T-cell (primary cell): ENCODE data around the gene FOXP4. TPM values are rescaled to one million over a fixed set of nuclear protein-coding genes. Genes with fewer than 3 reads are reported as not detected.

ENCODE experiments used
- ATAC-seq, 4 experiments: fragments of 200-7000 bp in 3 of 4; fragments of 150-1000 bp in 1 of 4; cut with Tn5 transposase; replicated peaks in 1 of 4; 1 replicate in 3 of 4; 2 replicates in 1 of 4; pipeline ENCODE4 v1.10.0; 2021; ENCODE audit warnings: moderate library complexity in 3 of 4, mild to moderate bottlenecking in 2 of 4, moderate number of reproducible peaks in 1 of 4
- CTCF ChIA-PET, 2 donors: fragments of 300-600 bp; sonication (Branson Sonifier 250); formaldehyde crosslinking; loops; one replicate each; lab custom pipeline; 2022; ENCODE audit warnings: antibody characterized with exemption in 2 of 2; lab: Charles Lee
- POLR2A ChIA-PET, 2 donors: fragments of 300-600 bp; sonication (Branson Sonifier 250); formaldehyde crosslinking; loops; one replicate each; lab custom pipeline; 2022; ENCODE audit warnings: antibody characterized with exemption in 2 of 2; lab: Charles Lee
- DNase-seq, 35 experiments: peaks; one replicate each; pipeline versions ENCODE4 v3.0.0 to v3.0.0-alpha.2; 2013 to 2023
- H3K27ac ChIP-seq: one replicate; pipeline ENCODE4 v1.5.1; 2013; ENCODE audit warnings: low read length
- H3K27me3 ChIP-seq, 2 experiments: replicated peaks in 1 of 2; 1 replicate in 1 of 2; 2 replicates in 1 of 2; pipeline versions ENCODE4 v1.6.1 to v1.7.0; 2013; ENCODE audit warnings: low read length in 1 of 2, mixed read lengths in 1 of 2; ENCODE audit not compliant: control insufficient read depth in 2 of 2, insufficient read depth in 2 of 2; ENCODE audit errors: extremely low read depth in 1 of 2
- H3K36me3 ChIP-seq, 2 donors: 1 replicate in 1 of 2; 2 replicates in 1 of 2; pipeline versions ENCODE4 v1.6.1 to v1.7.0; 2013; ENCODE audit warnings: low read length in 1 of 2; ENCODE audit not compliant: control insufficient read depth in 2 of 2, insufficient read depth in 1 of 2; ENCODE audit errors: extremely low read depth in 1 of 2
- H3K4me1 ChIP-seq, 2 experiments: 1 replicate in 1 of 2; 2 replicates in 1 of 2; pipeline versions ENCODE4 v1.6.1 to v1.7.0; 2013; ENCODE audit warnings: low read length in 2 of 2, mixed read lengths in 1 of 2; ENCODE audit not compliant: insufficient read depth in 2 of 2, control insufficient read depth in 1 of 2; ENCODE audit errors: extremely low read depth in 1 of 2
- H3K4me3 ChIP-seq, 2 donors: 1 replicate in 1 of 2; 2 replicates in 1 of 2; pipeline versions ENCODE4 v1.5.1 to v1.7.0; 2013; ENCODE audit warnings: mild to moderate bottlenecking in 2 of 2, low read length in 1 of 2, moderate library complexity in 1 of 2; ENCODE audit not compliant: control insufficient read depth in 1 of 2; ENCODE audit errors: extremely low read depth in 1 of 2
- H3K9me3 ChIP-seq: 2 replicates; pipeline ENCODE4 v1.7.0; 2013
- H3K27ac Mint-ChIP-seq, 2 donors: one replicate each; pipeline ENCODE4 v1.8.0; 2020 to 2021; ENCODE audit warnings: mild to moderate bottlenecking in 2 of 2, mixed read lengths in 2 of 2
- H3K27me3 Mint-ChIP-seq, 2 donors: one replicate each; pipeline ENCODE4 v1.8.0; 2021 to 2022; ENCODE audit warnings: mixed read lengths in 2 of 2
- H3K36me3 Mint-ChIP-seq: one replicate; pipeline ENCODE4 v1.8.0; 2021; ENCODE audit warnings: mixed read lengths
- H3K4me1 Mint-ChIP-seq, 3 donors: one replicate each; pipeline ENCODE4 v1.8.0; 2020 to 2022; ENCODE audit warnings: mixed read lengths in 3 of 3, mild to moderate bottlenecking in 1 of 3
- H3K4me3 Mint-ChIP-seq, 3 donors: one replicate each; pipeline ENCODE4 v1.8.0; 2020 to 2022; ENCODE audit warnings: mild to moderate bottlenecking in 3 of 3, mixed read lengths in 3 of 3, moderate library complexity in 3 of 3
- H3K9me3 Mint-ChIP-seq, 3 donors: one replicate each; pipeline ENCODE4 v1.8.0; 2020 to 2022; ENCODE audit warnings: mixed read lengths in 3 of 3
- WGBS: methylation state at CpG from one replicate; pipeline ENCODE4 v1.1.5; 2013; ENCODE audit warnings: missing lambda C conversion rate; ENCODE audit not compliant: insufficient coverage; 5-methylcytosine and 5-hydroxymethylcytosine counted together
- total RNA-seq, 35 experiments: library from RNA in 6 of 35; stranded (reverse) in 6 of 35; fragments of 120-200 nt in 1 of 35; gene quantifications; one replicate each; pipeline versions ENCODE4 v1.2.1 to v1.2.4 and lab custom pipeline; 2013 to 2026

FOXP4 gene
- total RNA-seq, 5 donors from 2014 or later (not counting 1 experiment from before 2014, with no cell fraction given), result 4.6 to 10.1 (median 9.5) TPM

DNA sequence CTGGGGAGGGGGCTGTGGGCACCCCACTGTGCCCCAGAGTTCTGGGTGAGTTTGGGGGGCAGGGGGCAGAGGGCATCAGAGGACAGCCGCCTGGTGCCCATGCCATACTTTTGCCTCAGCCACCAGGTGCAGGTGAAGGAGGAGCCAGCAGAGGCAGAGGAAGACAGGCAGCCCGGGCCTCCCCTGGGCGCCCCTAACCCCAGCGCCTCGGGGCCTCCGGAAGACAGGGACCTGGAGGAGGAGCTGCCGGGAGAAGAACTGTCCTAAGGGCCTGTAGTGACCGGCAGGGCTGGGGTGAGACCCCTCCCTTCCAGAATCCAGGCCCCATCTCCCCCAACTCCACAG is 52.5 kb downstream of the FOXP4 start:
- Histone ChIP-seq H3K27ac (no peak overlapping the region), H3K4me3 (no peak overlapping the region), H3K9me3 (no peaks in the 10 kb centered on the region), H3K4me1 (peaks cover 0 to 7% of the 10 kb centered on the region in 2 experiments), H3K36me3 (peaks cover 0 to 3% of the 10 kb centered on the region in 2 donors), H3K27me3 (peaks cover 0 to 14% of the 10 kb centered on the region in 2 experiments)
- peaks cover 7% of the 10 kb centered on the region for H3K36me3 Mint-ChIP-seq
- peaks cover 7 to 9% (median 8%) of the 10 kb centered on the region in 3 donors for H3K4me1 Mint-ChIP-seq
- ChIA-PET CTCF (interaction anchor here in 1 of 2 donors (0.6 kb wide), 1 partner anchor 133 kb away, joined by 3 read pairs; no protein-coding TSS in a partner anchor), POLR2A (interaction anchor here in 1 of 2 donors (0.5 kb wide), 1 partner anchor 182 kb away, joined by 3 read pairs; no protein-coding TSS in a partner anchor)
- peaks cover 0 to 1% of the 10 kb centered on the region in 2 donors for H3K27me3 Mint-ChIP-seq
- no peak for ATAC-seq
- DNase-seq, result no peak
- no peak overlapping the region for H3K27ac Mint-ChIP-seq
- no peaks in the 10 kb centered on the region for H3K9me3 Mint-ChIP-seq
- H3K4me3 Mint-ChIP-seq, result no peak overlapping the region
- 74% methylated on average over 3 of the region's 8 CpGs for WGBS

DNA sequence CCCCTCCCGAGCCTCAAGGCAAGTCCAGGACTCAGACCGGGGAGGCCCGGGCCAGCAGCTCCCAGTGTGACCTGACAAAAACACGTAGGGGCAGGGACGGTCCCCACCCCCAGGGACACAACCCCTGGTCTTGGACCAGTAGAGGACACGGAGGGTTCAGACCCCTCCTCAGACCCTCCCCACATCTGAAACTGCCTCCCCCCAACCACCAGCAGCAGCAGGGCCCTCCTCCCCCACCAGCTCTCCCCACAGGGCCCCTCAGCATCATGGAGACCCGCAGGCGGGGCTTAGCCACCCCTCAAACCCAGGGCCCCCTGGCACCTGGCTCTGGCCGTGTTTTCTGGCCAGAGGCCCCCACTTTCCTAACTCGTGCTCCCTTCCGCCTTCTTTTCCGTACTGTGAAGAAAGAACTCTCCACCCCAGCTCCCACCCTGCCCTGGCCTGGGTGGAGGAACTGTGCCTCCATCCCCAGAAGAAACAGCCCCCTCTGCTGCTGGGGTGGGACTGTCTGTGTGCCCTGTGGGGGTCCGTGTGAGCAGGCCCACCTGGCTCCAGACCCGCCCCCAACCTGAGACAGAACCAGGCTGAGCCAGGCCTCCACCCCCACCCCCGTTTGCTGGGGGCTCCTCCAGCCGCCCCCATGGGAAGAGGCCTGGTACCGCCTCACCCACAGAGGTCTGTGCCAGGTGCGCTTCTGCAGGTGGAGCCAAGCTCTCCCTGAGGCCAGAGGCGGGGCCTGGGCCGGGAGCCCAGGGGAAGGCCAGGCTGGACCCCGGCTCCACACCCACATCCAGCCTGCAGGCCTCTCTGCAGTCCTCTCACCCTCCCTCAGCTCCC is 53.1 kb downstream of the FOXP4 start:
- Histone ChIP-seq H3K27ac (no peak overlapping the region), H3K4me1 (peaks cover 0 to 7% of the 10 kb centered on the region in 2 experiments), H3K36me3 (peaks cover 0 to 3% of the 10 kb centered on the region in 2 donors), H3K9me3 (no peaks in the 10 kb centered on the region), H3K27me3 (peaks cover 0 to 20% of the 10 kb centered on the region in 2 experiments), H3K4me3 (no peak overlapping the region)
- no peak overlapping the region for H3K27ac Mint-ChIP-seq
- ChIA-PET POLR2A (interaction anchor here in 1 of 2 donors (0.5 kb wide), 1 partner anchor 183 kb away, joined by 3 read pairs; no protein-coding TSS in a partner anchor), CTCF (no interaction called here)
- no peaks in the 10 kb centered on the region for H3K9me3 Mint-ChIP-seq
- peaks cover 7 to 9% (median 8%) of the 10 kb centered on the region in 3 donors for H3K4me1 Mint-ChIP-seq
- H3K36me3 Mint-ChIP-seq, result peaks cover 7% of the 10 kb centered on the region
- DNase-seq (no peak), ATAC-seq (no peak)
- no peak overlapping the region for H3K4me3 Mint-ChIP-seq
- H3K27me3 Mint-ChIP-seq, result peaks cover 0 to 1% of the 10 kb centered on the region in 2 donors
- 80% methylated on average over 16 of the region's 21 CpGs for WGBS

DNA sequence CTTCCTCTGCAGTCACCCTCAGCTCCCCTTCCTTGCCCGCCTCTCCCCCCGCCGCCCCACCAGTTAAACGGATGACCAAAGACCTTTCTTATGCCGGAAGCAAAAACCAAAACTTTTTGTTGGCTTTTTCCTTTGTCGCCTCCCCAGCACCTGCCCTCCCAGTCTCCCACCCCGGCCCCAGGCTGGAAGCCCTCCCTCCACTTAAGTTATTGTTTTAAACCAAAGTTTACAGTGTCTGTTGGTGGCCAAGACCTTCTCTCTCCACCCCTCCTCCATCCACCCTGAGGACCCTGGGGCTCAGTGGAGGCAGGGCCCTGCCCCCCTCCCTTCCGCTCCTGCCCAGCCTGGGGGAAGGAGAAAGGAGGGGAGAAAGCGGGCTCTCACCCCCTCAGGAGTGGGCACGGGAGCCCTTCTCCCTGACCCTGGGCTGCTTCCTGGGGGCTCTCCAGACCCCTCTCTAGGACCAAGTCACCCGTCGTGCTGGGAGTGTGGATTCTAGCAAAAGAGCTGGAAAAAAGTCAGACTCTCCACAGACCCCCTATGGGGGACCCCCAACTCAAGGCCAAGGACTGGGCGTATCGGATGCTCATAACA is 53.8 kb downstream of the FOXP4 start:
- Mint-ChIP-seq H3K4me1 (peaks cover 7 to 9% (median 8%) of the 10 kb centered on the region in 3 donors), H3K27ac (no peak overlapping the region), H3K9me3 (no peaks in the 10 kb centered on the region), H3K27me3 (peaks cover 0 to 1% of the 10 kb centered on the region in 2 donors), H3K4me3 (no peak overlapping the region), H3K36me3 (peaks cover 7% of the 10 kb centered on the region)
- peaks cover 0 to 23% of the 10 kb centered on the region in 2 experiments for H3K27me3 ChIP-seq
- peaks cover 0 to 3% of the 10 kb centered on the region in 2 donors for H3K36me3 ChIP-seq
- POLR2A ChIA-PET, result no interaction called here
- ATAC-seq, result no peak
- H3K4me1 ChIP-seq, result peaks cover 0 to 7% of the 10 kb centered on the region in 2 experiments
- no peaks in the 10 kb centered on the region for H3K9me3 ChIP-seq
- H3K27ac ChIP-seq, result no peak overlapping the region
- 90% methylated on average over 7 of the region's 14 CpGs for WGBS
- no peak overlapping the region for H3K4me3 ChIP-seq
- CTCF ChIA-PET, result no interaction called here
- no peak for DNase-seq

DNA sequence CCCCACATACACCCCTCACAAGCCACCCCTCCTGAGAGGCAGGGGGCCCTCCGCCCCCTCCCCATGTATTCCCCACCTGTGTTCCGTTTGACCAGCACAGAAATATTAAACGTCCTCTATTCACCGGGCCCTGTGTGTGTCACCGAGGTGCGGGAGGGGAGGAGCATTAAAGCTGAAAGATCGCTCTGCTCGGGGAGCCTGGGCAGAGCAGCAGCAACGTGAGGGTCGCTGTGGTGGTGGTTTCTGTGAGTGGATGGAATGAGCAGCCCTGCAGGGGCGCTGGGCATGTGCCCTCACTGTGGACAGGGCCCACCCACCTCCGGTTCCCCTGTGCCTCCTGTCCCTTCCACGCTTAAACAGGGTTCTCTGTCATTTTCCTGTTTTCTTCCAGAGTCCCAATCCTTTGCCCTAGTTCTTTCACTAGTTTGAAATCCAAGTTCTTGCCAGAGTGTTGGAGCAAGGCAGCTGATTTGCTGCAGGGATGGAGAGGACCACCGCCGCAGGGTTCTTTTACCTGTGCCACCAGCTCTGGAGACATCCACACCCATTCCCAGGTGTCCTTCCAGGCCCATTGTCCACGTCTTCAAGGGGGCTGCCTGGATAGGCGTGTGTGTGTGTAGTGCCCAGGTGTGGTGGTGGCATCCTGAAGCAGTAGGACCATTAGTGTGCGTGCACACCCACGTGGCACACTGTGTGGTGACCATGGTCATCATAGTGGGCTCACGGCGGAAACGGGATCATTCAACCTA is 54.5 kb downstream of the FOXP4 start:
- Histone ChIP-seq H3K4me3 (no peak overlapping the region), H3K36me3 (peaks cover 0 to 3% of the 10 kb centered on the region in 2 donors), H3K9me3 (no peaks in the 10 kb centered on the region), H3K27ac (no peak overlapping the region), H3K27me3 (peaks cover 0 to 23% of the 10 kb centered on the region in 2 experiments), H3K4me1 (peaks cover 0 to 7% of the 10 kb centered on the region in 2 experiments)
- ATAC-seq (no peak), DNase-seq (no peak)
- Mint-ChIP-seq H3K4me1 (peaks cover 7 to 9% (median 8%) of the 10 kb centered on the region in 3 donors), H3K27me3 (peaks cover under 1 to 1% of the 10 kb centered on the region in 2 donors), H3K36me3 (peaks cover 7% of the 10 kb centered on the region), H3K27ac (no peak overlapping the region), H3K9me3 (no peaks in the 10 kb centered on the region), H3K4me3 (no peak overlapping the region)
- ChIA-PET POLR2A (no interaction called here), CTCF (interaction anchor here in 1 of 2 donors (0.7 kb wide), 1 partner anchor 257 kb away, joined by 3 read pairs; no protein-coding TSS in a partner anchor)
- WGBS, result 87% methylated on average over 6 of the region's 22 CpGs

DNA sequence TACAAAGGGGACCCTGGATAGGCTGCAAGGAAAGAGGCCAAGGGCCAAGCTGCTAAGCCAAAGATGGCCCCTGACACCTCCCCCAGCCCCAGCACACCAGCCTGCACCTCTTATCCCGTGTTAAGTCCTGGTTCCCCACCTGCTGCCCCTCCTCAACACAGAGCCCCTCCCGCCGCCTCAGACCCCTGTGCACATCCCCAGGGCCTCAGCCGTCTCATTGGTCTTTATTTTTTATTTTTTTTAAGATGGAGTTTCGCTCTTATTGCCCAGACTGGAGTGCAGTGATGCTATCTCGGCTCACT is 55.0 kb downstream of the FOXP4 start:
- H3K27ac Mint-ChIP-seq, result no peak overlapping the region

DNA sequence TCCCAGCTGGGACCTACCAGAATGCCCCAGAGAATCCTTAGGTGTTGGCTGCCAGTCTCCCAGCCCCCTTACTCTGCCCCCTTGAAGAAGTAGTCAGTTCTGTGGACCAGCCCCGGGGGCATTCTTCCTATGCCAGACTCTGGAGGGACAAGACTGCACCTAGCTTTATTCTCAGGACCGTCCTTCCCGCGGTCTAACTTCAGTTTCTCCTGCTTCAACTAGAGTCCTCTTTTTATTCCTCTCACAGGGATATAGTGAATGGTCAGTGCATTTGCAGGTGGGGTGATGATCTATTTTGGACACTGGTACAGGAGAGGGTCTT is 56.2 kb downstream of the FOXP4 start:
- no peak for ATAC-seq
- Histone ChIP-seq H3K4me1 (peaks cover 0 to 7% of the 10 kb centered on the region in 2 experiments), H3K9me3 (no peaks in the 10 kb centered on the region), H3K36me3 (no peaks in the 10 kb centered on the region), H3K27ac (no peak overlapping the region), H3K27me3 (peaks cover 0 to 23% of the 10 kb centered on the region in 2 experiments), H3K4me3 (no peak overlapping the region)
- ChIA-PET POLR2A (no interaction called here), CTCF (interaction anchor here (0.6 to 2.0 kb wide), 7 partner anchors 15 to 612 kb away, joined by 3 to 7 read pairs (median 3); no protein-coding TSS in a partner anchor)
- DNase-seq, result no peak
- Mint-ChIP-seq H3K27me3 (peaks cover 1 to 4% of the 10 kb centered on the region in 2 donors), H3K4me3 (no peak overlapping the region), H3K4me1 (peaks cover 7 to 9% (median 8%) of the 10 kb centered on the region in 3 donors), H3K9me3 (no peaks in the 10 kb centered on the region), H3K27ac (no peak overlapping the region), H3K36me3 (no peaks in the 10 kb centered on the region)
- no CpG with 5 or more reads among the region's 4 CpGs for WGBS

More for the DNA sequence above, 55.0 kb downstream of the FOXP4 start:
- POLR2A ChIA-PET, result no interaction called here
- no peak for ATAC-seq
- Histone ChIP-seq H3K9me3 (no peaks in the 10 kb centered on the region), H3K4me3 (no peak overlapping the region), H3K4me1 (peaks cover 0 to 7% of the 10 kb centered on the region in 2 experiments), H3K36me3 (peaks cover 0 to 3% of the 10 kb centered on the region in 2 donors), H3K27ac (no peak overlapping the region), H3K27me3 (peaks cover 0 to 23% of the 10 kb centered on the region in 2 experiments)
- Mint-ChIP-seq H3K4me3 (no peak overlapping the region), H3K9me3 (no peaks in the 10 kb centered on the region), H3K27me3 (peaks cover 1 to 4% of the 10 kb centered on the region in 2 donors), H3K4me1 (peaks cover 7 to 9% (median 8%) of the 10 kb centered on the region in 3 donors), H3K36me3 (peaks cover 7% of the 10 kb centered on the region)
- 60% methylated on average over 1 of the region's 6 CpGs for WGBS
- CTCF ChIA-PET, result interaction anchor here in 1 of 2 donors (0.7 kb wide), 1 partner anchor 258 kb away, joined by 3 read pairs; no protein-coding TSS in a partner anchor
- no peak for DNase-seq
